Left ventricle myocardium inferior (tissue), 1 donor: ENCODE measurements around the gene EFL1. TPM values are rescaled to one million over a fixed set of nuclear protein-coding genes. Genes with fewer than 3 reads are reported as not detected.

Source experiments
- DNase-seq: peaks from one replicate; pipeline ENCODE4 v3.0.0-alpha.2; 2020
- H3K27ac ChIP-seq: fragments of 200-600 bp; replicated peaks from 2 replicates; pipeline ENCODE4 v1.8.0; 2021
- H3K27me3 ChIP-seq: fragments of 200-600 bp; 2 replicates; pipeline ENCODE4 v1.8.0; 2021; ENCODE audit warnings: low read depth
- H3K36me3 ChIP-seq: fragments of 200-600 bp; 2 replicates; pipeline ENCODE4 v1.8.0; 2021
- H3K4me1 ChIP-seq: fragments of 200-600 bp; 2 replicates; pipeline ENCODE4 v1.8.0; 2021
- H3K4me3 ChIP-seq: fragments of 200-600 bp; 2 replicates; pipeline ENCODE4 v1.8.0; 2021; ENCODE audit warnings: mild to moderate bottlenecking, moderate library complexity
- H3K9me3 ChIP-seq: fragments of 200-600 bp; replicated peaks from 2 replicates; pipeline ENCODE4 v1.8.0; 2021
- intact Hi-C: fragments of 100-400 bp; cut with micrococcal nuclease; formaldehyde crosslinking; loops from one replicate; pipeline ENCODE4 v1.11.0; 2022
- total RNA-seq: library from RNA; stranded (reverse); fragmentation: NEBNext Ultra II Directional; extraction: Animal tissue kit (Norgen Biotek cat#: 25700); gene quantifications from one replicate; pipeline ENCODE4 v1.2.1, GENCODE V29; 2021
- TF ChIP-seq, protein P1 (sequence below): fragments of 200-600 bp; IDR thresholded peaks from 2 replicates; pipeline ENCODE4 v1.8.0; 2021; ENCODE audit warnings: antibody characterized with exemption, mild to moderate bottlenecking, borderline replicate concordance
- donor health status: DM: no; HTN: yes; CAD: no; lungs with severe emphysema.

EFL1 gene
- total RNA-seq, 1 donor from 2014 or later: 12.9 TPM

- H3K36me3 ChIP-seq: peaks cover 33% of the 10 kb centered on the region
- H3K27me3 ChIP-seq: no peaks in the 10 kb centered on the region
- no peaks in the 10 kb centered on the region for H3K9me3 ChIP-seq
- intact Hi-C loops: no loop called here
- H3K4me3 ChIP-seq: no peak overlapping the region
- DNase-seq: no peak
- TF ChIP-seq, protein P1, sequence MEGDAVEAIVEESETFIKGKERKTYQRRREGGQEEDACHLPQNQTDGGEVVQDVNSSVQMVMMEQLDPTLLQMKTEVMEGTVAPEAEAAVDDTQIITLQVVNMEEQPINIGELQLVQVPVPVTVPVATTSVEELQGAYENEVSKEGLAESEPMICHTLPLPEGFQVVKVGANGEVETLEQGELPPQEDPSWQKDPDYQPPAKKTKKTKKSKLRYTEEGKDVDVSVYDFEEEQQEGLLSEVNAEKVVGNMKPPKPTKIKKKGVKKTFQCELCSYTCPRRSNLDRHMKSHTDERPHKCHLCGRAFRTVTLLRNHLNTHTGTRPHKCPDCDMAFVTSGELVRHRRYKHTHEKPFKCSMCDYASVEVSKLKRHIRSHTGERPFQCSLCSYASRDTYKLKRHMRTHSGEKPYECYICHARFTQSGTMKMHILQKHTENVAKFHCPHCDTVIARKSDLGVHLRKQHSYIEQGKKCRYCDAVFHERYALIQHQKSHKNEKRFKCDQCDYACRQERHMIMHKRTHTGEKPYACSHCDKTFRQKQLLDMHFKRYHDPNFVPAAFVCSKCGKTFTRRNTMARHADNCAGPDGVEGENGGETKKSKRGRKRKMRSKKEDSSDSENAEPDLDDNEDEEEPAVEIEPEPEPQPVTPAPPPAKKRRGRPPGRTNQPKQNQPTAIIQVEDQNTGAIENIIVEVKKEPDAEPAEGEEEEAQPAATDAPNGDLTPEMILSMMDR: no peak
- no peak overlapping the region for H3K27ac ChIP-seq
- no peaks in the 10 kb centered on the region for H3K4me1 ChIP-seq
Measured at GRCh38 chr15:82129761-82130160, 132.8 kb downstream of the EFL1 start.

GRCh38 chr15:82129149-82129692, 133.3 kb downstream of the EFL1 start:
- intact Hi-C loops: no loop called here
- Histone ChIP-seq H3K36me3 (peaks cover 33% of the 10 kb centered on the region), H3K27ac (no peak overlapping the region), H3K4me3 (no peak overlapping the region), H3K27me3 (no peaks in the 10 kb centered on the region), H3K4me1 (no peaks in the 10 kb centered on the region), H3K9me3 (no peaks in the 10 kb centered on the region)
- TF ChIP-seq, protein P1: no peak
- no peak for DNase-seq

DNA sequence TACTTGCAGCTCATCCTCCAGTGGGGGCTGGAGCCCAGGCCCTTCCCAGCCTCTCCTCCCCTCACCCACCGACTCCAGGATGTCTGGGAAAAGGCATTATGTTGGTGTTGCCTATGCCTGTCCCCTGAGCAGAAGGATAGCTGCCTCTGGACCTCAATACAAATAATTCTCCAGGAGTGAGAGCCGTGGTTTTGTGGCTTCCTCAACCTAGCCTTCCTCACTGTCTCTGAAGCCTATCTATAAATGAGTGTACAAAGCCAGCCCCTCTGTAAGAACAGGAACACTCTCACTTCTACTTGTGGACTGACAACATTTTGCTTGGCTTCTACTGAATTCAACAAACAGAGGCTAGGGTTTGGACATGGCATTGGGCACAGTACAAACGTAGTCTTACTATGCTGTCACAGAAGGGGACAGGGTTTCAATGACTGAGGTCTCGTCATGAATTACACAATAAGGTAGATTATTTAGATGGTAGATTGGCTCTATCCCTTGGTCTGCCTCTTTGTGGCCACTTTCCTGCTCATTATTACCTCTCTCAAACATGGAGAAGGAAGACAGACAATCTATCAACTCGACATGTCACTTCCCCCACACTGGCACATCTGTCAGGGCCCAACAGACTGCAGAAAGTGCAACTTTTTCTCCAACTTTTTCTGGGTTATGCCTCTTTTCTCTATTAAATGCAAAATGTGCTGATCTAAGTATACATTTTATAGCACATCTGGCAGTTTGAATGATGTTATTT, 134.0 kb downstream of the EFL1 start:
- no peaks in the 10 kb centered on the region for H3K4me1 ChIP-seq
- intact Hi-C loops: no loop called here
- H3K27me3 ChIP-seq: no peaks in the 10 kb centered on the region
- no peak overlapping the region for H3K27ac ChIP-seq
- H3K36me3 ChIP-seq: peaks cover 28% of the 10 kb centered on the region
- DNase-seq: no peak
- TF ChIP-seq, protein P1: no peak
- no peak overlapping the region for H3K4me3 ChIP-seq
- no peaks in the 10 kb centered on the region for H3K9me3 ChIP-seq

- Histone ChIP-seq H3K27ac (no peak overlapping the region), H3K4me1 (no peaks in the 10 kb centered on the region), H3K36me3 (peaks cover 28% of the 10 kb centered on the region), H3K27me3 (no peaks in the 10 kb centered on the region), H3K4me3 (no peak overlapping the region), H3K9me3 (no peaks in the 10 kb centered on the region)
- TF ChIP-seq, protein P1: no peak
- intact Hi-C loops: no loop called here
- no peak for DNase-seq
Measured at GRCh38 chr15:82127581-82127980, 135.0 kb downstream of the EFL1 start.

DNA sequence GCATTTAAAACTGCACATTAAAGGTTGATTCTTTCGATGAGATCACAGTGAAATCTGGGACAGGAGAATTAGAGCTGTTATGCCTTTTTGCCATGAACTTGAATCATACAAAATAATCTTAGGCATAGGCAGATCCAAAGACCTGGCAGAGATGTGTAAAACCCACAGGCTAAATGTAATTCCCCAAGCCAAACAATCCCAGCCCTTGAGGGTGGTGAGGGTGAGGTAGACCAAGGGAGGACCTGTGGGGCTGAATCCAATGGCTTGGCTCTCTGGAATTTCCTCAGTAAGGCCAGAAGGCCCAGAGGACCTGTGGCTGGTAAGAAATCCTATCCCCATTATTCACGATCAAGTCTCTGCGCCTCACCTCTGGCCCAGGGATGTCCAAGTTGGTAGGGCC, 136.2 kb downstream of the EFL1 start:
- intact Hi-C loops: no loop called here
- TF ChIP-seq, protein P1: no peak
- no peak overlapping the region for H3K4me3 ChIP-seq

More for the DNA sequence above, 136.2 kb downstream of the EFL1 start:
- H3K4me1 ChIP-seq: no peaks in the 10 kb centered on the region
- H3K9me3 ChIP-seq: no peaks in the 10 kb centered on the region
- H3K27ac ChIP-seq: no peak overlapping the region
- DNase-seq: no peak
- H3K27me3 ChIP-seq: no peaks in the 10 kb centered on the region
- peaks cover 25% of the 10 kb centered on the region for H3K36me3 ChIP-seq
